CD14-positive monocyte (primary cell): ENCODE measurements around the gene DCN. TPM values are rescaled to one million over a fixed set of nuclear protein-coding genes. Genes with fewer than 3 reads are reported as not detected.

Source experiments
- DNase-seq, 3 donors: peaks; one replicate each; pipeline ENCODE4 v3.0.0-alpha.2; 2011 to 2022
- H2AFZ ChIP-seq: 2 replicates; pipeline ENCODE4 v1.6.0; 2012; ENCODE audit warnings: mild to moderate bottlenecking, low read depth, low read length, inconsistent platforms; ENCODE audit not compliant: insufficient read depth, poor library complexity, severe bottlenecking
- H3K27ac ChIP-seq, 2 donors: 1 replicate in 1 of 2; 2 replicates in 1 of 2; pipeline ENCODE4 v1.5.1; 2012 to 2013; ENCODE audit warnings: low read length in 2 of 2, control low read depth in 1 of 2, inconsistent platforms in 1 of 2, low read depth in 1 of 2, mild to moderate bottlenecking in 1 of 2
- H3K27me3 ChIP-seq, 2 donors: one replicate each; pipeline versions ENCODE4 v1.6.0 to v1.6.1; 2011 to 2013; ENCODE audit warnings: low read length in 2 of 2; ENCODE audit not compliant: control insufficient read depth in 2 of 2, insufficient read depth in 2 of 2
- H3K36me3 ChIP-seq, 2 donors: replicated peaks in 1 of 2; 1 replicate in 1 of 2; 2 replicates in 1 of 2; pipeline versions ENCODE4 v1.5.1 to v1.6.1; 2012 to 2013; ENCODE audit warnings: low read length in 2 of 2, control low read depth in 1 of 2, inconsistent platforms in 1 of 2, mild to moderate bottlenecking in 1 of 2; ENCODE audit not compliant: insufficient read depth in 2 of 2, control insufficient read depth in 1 of 2
- H3K4me1 ChIP-seq, 2 donors: 1 replicate in 1 of 2; 2 replicates in 1 of 2; pipeline versions ENCODE4 v1.5.1 to v1.6.1; 2012 to 2013; ENCODE audit warnings: low read length in 2 of 2, control low read depth in 1 of 2, inconsistent platforms in 1 of 2, mild to moderate bottlenecking in 1 of 2, moderate library complexity in 1 of 2; ENCODE audit not compliant: insufficient read depth in 2 of 2, control insufficient read depth in 1 of 2
- H3K4me2 ChIP-seq: replicated peaks from 2 replicates; pipeline ENCODE3; 2012; ENCODE audit warnings: low read length, moderate library complexity, mild to moderate bottlenecking; ENCODE audit not compliant: poor library complexity, severe bottlenecking; ENCODE audit errors: extremely low read depth
- H3K4me3 ChIP-seq, 3 experiments: fragments of 200-600 bp in 1 of 3; sonication (generic) in 1 of 3; replicated peaks in 1 of 3; 1 replicate in 2 of 3; 2 replicates in 1 of 3; pipeline ENCODE4 v1.5.1; 2011 to 2013; ENCODE audit warnings: low read length in 3 of 3, mild to moderate bottlenecking in 3 of 3, control low read depth in 2 of 3, low read depth in 2 of 3, inconsistent platforms in 1 of 3, moderate library complexity in 1 of 3
- H3K79me2 ChIP-seq: 2 replicates; pipeline ENCODE4 v1.6.0; 2012; ENCODE audit warnings: mild to moderate bottlenecking, control low read depth, inconsistent platforms, low read length, moderate library complexity; ENCODE audit not compliant: insufficient read depth
- H3K9ac ChIP-seq: 2 replicates; pipeline ENCODE4 v1.6.0; 2017; ENCODE audit warnings: low read length, mild to moderate bottlenecking; ENCODE audit not compliant: insufficient read depth, poor library complexity, severe bottlenecking
- H3K9me3 ChIP-seq, 2 donors: replicated peaks in 1 of 2; 1 replicate in 1 of 2; 2 replicates in 1 of 2; pipeline versions ENCODE4 v1.5.1 to v1.6.1; 2012 to 2013; ENCODE audit warnings: low read length in 2 of 2, control low read depth in 1 of 2; ENCODE audit not compliant: control insufficient read depth in 1 of 2, insufficient read depth in 1 of 2
- H4K20me1 ChIP-seq: 2 replicates; pipeline ENCODE4 v1.6.0; 2012; ENCODE audit warnings: mild to moderate bottlenecking, low read length, control low read depth, moderate library complexity; ENCODE audit not compliant: insufficient read depth
- H3K27ac Mint-ChIP-seq, 7 donors: one replicate each; pipeline ENCODE4 v1.8.0; 2020; ENCODE audit warnings: mild to moderate bottlenecking in 7 of 7, mixed read lengths in 7 of 7, moderate library complexity in 6 of 7, inconsistent platforms in 2 of 7
- H3K27me3 Mint-ChIP-seq, 3 donors: one replicate each; pipeline ENCODE4 v1.8.0; 2021 to 2022; ENCODE audit warnings: low read depth in 3 of 3, mild to moderate bottlenecking in 3 of 3, mixed read lengths in 3 of 3, moderate library complexity in 3 of 3, inconsistent platforms in 1 of 3
- H3K36me3 Mint-ChIP-seq, 2 donors: one replicate each; pipeline ENCODE4 v1.8.0; 2020; ENCODE audit warnings: mixed read lengths in 2 of 2, inconsistent platforms in 1 of 2, mild to moderate bottlenecking in 1 of 2
- H3K4me1 Mint-ChIP-seq: one replicate; pipeline ENCODE4 v1.8.0; 2020; ENCODE audit warnings: mild to moderate bottlenecking, mixed read lengths
- H3K4me3 Mint-ChIP-seq, 2 donors: one replicate each; pipeline ENCODE4 v1.8.0; 2020; ENCODE audit warnings: mild to moderate bottlenecking in 2 of 2, mixed read lengths in 2 of 2, moderate library complexity in 1 of 2
- H3K9me3 Mint-ChIP-seq, 7 donors: one replicate each; pipeline ENCODE4 v1.8.0; 2020 to 2022; ENCODE audit warnings: mixed read lengths in 7 of 7, mild to moderate bottlenecking in 6 of 7, moderate library complexity in 6 of 7, inconsistent platforms in 2 of 7
- WGBS: methylation state at CpG from one replicate; pipeline ENCODE4 v1.1.5; 2013; ENCODE audit warnings: missing lambda C conversion rate; ENCODE audit not compliant: insufficient coverage; 5-methylcytosine and 5-hydroxymethylcytosine counted together
- intact Hi-C, 2 donors: fragments of 100-400 bp; cut with micrococcal nuclease; formaldehyde crosslinking; loops; one replicate each; pipeline versions ENCODE4 v1.15.0 to v1.15.1; 2023
- polyA plus RNA-seq, 3 donors: library from polyadenylated mRNA; depleted of rRNA in 1 of 3; unstranded in 2 of 3; stranded (reverse) in 1 of 3; fragments of 300-500 nt in 2 of 3; fragments of >200 nt in 1 of 3; fragmentation: Illumina TruSeq in 2 of 3; gene quantifications; 1 replicate in 2 of 3; 2 replicates in 1 of 3; pipeline ENCODE4 v1.2.3, GENCODE V29; 2012 to 2021
- TF ChIP-seq, protein P1 (sequence below): fragments of 200-600 bp; IDR thresholded peaks from one replicate; pipeline ENCODE4 v1.8.0; 2022; ENCODE audit warnings: antibody characterized with exemption, mild to moderate bottlenecking

Gene DCN
- polyA plus RNA-seq, 3 donors, result not detected

DNA sequence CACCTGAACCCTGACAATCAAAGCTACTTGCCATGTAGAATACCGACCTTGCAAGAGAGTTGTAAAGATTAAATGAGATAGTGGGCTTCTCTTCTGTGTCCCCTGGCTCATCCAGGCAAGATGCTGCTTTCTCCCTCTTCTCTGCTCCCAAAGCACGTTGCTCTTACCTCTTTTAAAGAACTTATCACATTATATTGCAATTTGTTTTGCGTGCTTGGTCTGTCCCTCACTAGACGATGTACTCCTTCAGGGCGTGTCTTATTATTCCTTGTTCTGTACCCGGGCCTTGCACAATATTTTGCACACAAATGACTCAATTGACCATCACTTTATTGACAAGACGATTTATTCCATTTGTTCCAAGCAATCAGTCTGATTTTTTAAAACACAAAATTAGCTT, 3.3 kb downstream of the DCN start:
- Mint-ChIP-seq H3K4me1 (no peaks in the 10 kb centered on the region), H3K9me3 (peaks cover 0 to 2% (median 0%) of the 10 kb centered on the region in 7 donors), H3K27ac (no peak overlapping the region), H3K27me3 (peaks cover 0 to 2% (median 0%) of the 10 kb centered on the region in 3 donors), H3K36me3 (no peaks in the 10 kb centered on the region), H3K4me3 (no peak overlapping the region)
- Histone ChIP-seq H3K79me2 (no peaks in the 10 kb centered on the region), H3K27me3 (no peaks in the 10 kb centered on the region), H4K20me1 (no peaks in the 10 kb centered on the region), H3K4me1 (no peaks in the 10 kb centered on the region), H3K9me3 (no peaks in the 10 kb centered on the region), H3K27ac (no peak overlapping the region), H2AFZ (no peak overlapping the region), H3K4me2 (no peak overlapping the region), H3K36me3 (no peaks in the 10 kb centered on the region), H3K9ac (no peak overlapping the region), H3K4me3 (no peak overlapping the region)
- DNase-seq, result no peak
- TF ChIP-seq, protein P1, sequence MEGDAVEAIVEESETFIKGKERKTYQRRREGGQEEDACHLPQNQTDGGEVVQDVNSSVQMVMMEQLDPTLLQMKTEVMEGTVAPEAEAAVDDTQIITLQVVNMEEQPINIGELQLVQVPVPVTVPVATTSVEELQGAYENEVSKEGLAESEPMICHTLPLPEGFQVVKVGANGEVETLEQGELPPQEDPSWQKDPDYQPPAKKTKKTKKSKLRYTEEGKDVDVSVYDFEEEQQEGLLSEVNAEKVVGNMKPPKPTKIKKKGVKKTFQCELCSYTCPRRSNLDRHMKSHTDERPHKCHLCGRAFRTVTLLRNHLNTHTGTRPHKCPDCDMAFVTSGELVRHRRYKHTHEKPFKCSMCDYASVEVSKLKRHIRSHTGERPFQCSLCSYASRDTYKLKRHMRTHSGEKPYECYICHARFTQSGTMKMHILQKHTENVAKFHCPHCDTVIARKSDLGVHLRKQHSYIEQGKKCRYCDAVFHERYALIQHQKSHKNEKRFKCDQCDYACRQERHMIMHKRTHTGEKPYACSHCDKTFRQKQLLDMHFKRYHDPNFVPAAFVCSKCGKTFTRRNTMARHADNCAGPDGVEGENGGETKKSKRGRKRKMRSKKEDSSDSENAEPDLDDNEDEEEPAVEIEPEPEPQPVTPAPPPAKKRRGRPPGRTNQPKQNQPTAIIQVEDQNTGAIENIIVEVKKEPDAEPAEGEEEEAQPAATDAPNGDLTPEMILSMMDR, result no peak
- WGBS, result 89% methylated on average over 5 of the region's 7 CpGs
- intact Hi-C loops, result no loop called here

DNA sequence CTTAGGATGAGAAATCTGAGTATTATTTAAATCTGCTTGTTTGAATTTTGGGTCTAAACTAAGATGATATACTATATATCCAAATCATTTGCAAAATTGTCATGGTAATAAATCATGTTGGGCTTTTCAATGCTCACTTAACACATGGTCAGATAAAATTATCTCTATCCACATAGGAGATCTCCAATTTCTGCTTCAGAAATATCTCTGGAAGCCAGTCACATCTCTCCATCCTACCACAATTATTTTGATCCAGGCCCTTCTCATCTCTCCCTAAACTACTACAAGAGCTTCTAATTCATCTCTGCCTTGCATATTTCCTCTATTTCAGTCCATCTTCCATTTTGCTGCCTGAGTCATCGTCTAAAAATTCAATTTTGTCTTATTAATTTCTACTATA, 3.8 kb downstream of the DCN start:
- Mint-ChIP-seq H3K4me3 (no peak overlapping the region), H3K27ac (no peak overlapping the region), H3K9me3 (peaks cover 0 to 2% (median 0%) of the 10 kb centered on the region in 7 donors), H3K4me1 (no peaks in the 10 kb centered on the region), H3K36me3 (no peaks in the 10 kb centered on the region), H3K27me3 (peaks cover 0 to 2% (median 0%) of the 10 kb centered on the region in 3 donors)
- Histone ChIP-seq H4K20me1 (no peaks in the 10 kb centered on the region), H3K4me1 (no peaks in the 10 kb centered on the region), H3K27me3 (no peaks in the 10 kb centered on the region), H3K4me2 (no peak overlapping the region), H3K79me2 (no peaks in the 10 kb centered on the region), H2AFZ (no peak overlapping the region), H3K9me3 (no peaks in the 10 kb centered on the region), H3K4me3 (no peak overlapping the region), H3K36me3 (no peaks in the 10 kb centered on the region), H3K27ac (no peak overlapping the region), H3K9ac (no peak overlapping the region)
- intact Hi-C loops, result no loop called here
- WGBS, result no CpG with 5 or more reads among the region's 1 CpG
- DNase-seq, result no peak
- TF ChIP-seq, protein P1, result no peak
